ENCODE measurements around the gene PYCARD.

Gene PYCARD

GRCh38 chr16:31192856-31193642 is 9.5 kb downstream of the PYCARD start:
- no peak for ATAC-seq
- TF ChIP-seq TSHZ2 (CRISPR knock-in tag; IDR thresholded peaks at IDR 0.05) (no peak), ZNF565 (CRISPR knock-in tag; conservative IDR thresholded peaks at IDR 0.05; ENCODE audit: low read depth) (no peak), ZNF8 (CRISPR knock-in tag; IDR thresholded peaks at IDR 0.05) (no peak), CSRNP3 (CRISPR knock-in tag; IDR thresholded peaks at IDR 0.05) (no peak), ZC3H10 (CRISPR knock-in tag; IDR thresholded peaks at IDR 0.05) (no peak), CREB5 (CRISPR knock-in tag; IDR thresholded peaks at IDR 0.05; ENCODE audit: low read depth) (no peak)

GRCh38 chr16:31191697-31192428 is 10.7 kb downstream of the PYCARD start:
- ATAC-seq = no peak
- TF ChIP-seq ZNF70 (CRISPR knock-in tag; IDR thresholded peaks at IDR 0.05) (no peak), PATZ1 (CRISPR knock-in tag; IDR thresholded peaks at IDR 0.05; ENCODE audit: borderline replicate concordance) (no peak), CSRNP3 (CRISPR knock-in tag; IDR thresholded peaks at IDR 0.05) (no peak), ESRRG (CRISPR knock-in tag; IDR thresholded peaks at IDR 0.05) (no peak), BACH2 (CRISPR knock-in tag; IDR thresholded peaks at IDR 0.05; ENCODE audit: borderline replicate concordance) (no peak), TCF4 (CRISPR knock-in tag; IDR thresholded peaks at IDR 0.05; ENCODE audit: borderline replicate concordance) (no peak)

- no peak for ATAC-seq
- TF ChIP-seq ISL1 (CRISPR knock-in tag; IDR thresholded peaks at IDR 0.05) = no peak
- TF ChIP-seq RARB (CRISPR knock-in tag; IDR thresholded peaks at IDR 0.05) = no peak
- no peak for TF ChIP-seq ZC3H10 (CRISPR knock-in tag; IDR thresholded peaks at IDR 0.05)
These were observed 11.6 kb downstream of the PYCARD start for GRCh38 chr16:31190818-31191444.

GRCh38 chr16:31190061-31190460 is 12.5 kb downstream of the PYCARD start:
- no peak for TF ChIP-seq CREB5 (CRISPR knock-in tag; IDR thresholded peaks at IDR 0.05; ENCODE audit: low read depth)
- no peak for TF ChIP-seq GLIS3 (CRISPR knock-in tag; IDR thresholded peaks at IDR 0.05)
- TF ChIP-seq TOX (CRISPR knock-in tag; IDR thresholded peaks at IDR 0.05; ENCODE audit: borderline replicate concordance) = no peak
- TF ChIP-seq SNAI2 (CRISPR knock-in tag; IDR thresholded peaks at IDR 0.05) = no peak
- TF ChIP-seq ZNF70 (CRISPR knock-in tag; IDR thresholded peaks at IDR 0.05) = no peak
- TF ChIP-seq RARB (CRISPR knock-in tag; IDR thresholded peaks at IDR 0.05) = no peak
- no peak for TF ChIP-seq ZNF565 (CRISPR knock-in tag; conservative IDR thresholded peaks at IDR 0.05; ENCODE audit: low read depth)
- ATAC-seq = no peak
